Mononuclear cell (primary cell): ENCODE measurements around the gene CASD1. TPM values are rescaled to one million over a fixed set of nuclear protein-coding genes. Genes with fewer than 3 reads are reported as not detected.

Source experiments
- H3K27me3 ChIP-seq: 2 replicates; pipeline ENCODE4 v1.6.0; 2011; ENCODE audit warnings: low read length, control low read depth; ENCODE audit not compliant: insufficient read depth
- H3K4me1 ChIP-seq: 2 replicates; pipeline ENCODE4 v1.5.1; 2011; ENCODE audit warnings: mild to moderate bottlenecking, low read length, control low read depth; ENCODE audit not compliant: insufficient read depth
- H3K4me3 ChIP-seq: 2 replicates; pipeline ENCODE4 v1.5.1; 2011; ENCODE audit warnings: mild to moderate bottlenecking, low read length, moderate library complexity
- H3K9me3 ChIP-seq: 2 replicates; pipeline ENCODE4 v1.5.1; 2011; ENCODE audit warnings: low read depth, mild to moderate bottlenecking, control low read depth, low read length
- total RNA-seq: library from RNA; depleted of rRNA; stranded (reverse); fragments of >200 nt; gene quantifications from one replicate; pipeline ENCODE4 v1.2.3, GENCODE V29; 2012

The CASD1 gene
- total RNA-seq, 1 donor, result 22.9 TPM

DNA sequence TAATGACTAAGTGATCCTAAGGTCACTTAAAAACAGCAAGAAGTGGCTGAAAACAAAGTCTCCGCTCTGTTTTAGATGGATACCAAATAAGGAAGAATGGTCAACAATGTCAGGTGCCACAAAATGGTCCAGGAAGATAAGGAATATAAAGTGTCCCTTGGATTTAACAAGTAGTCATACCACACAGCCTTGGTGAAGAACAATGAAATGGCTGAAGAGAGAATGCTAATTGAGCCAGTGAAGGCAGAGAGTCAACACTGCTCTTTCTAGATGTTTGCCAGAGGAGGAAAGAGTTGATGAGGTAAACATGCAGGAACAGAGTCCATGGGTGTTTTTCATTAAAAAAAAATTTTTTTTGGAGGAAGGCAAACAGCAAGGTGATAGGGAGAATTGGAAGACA is 2.1 kb upstream of the CASD1 start:
- Histone ChIP-seq H3K4me1 (peaks cover 20% of the 10 kb centered on the region), H3K27me3 (no peaks in the 10 kb centered on the region), H3K4me3 (no peak overlapping the region), H3K9me3 (no peaks in the 10 kb centered on the region)

- peaks cover 20% of the 10 kb centered on the region for H3K4me1 ChIP-seq
- H3K4me3 ChIP-seq, result no peak overlapping the region
- no peaks in the 10 kb centered on the region for H3K9me3 ChIP-seq
- H3K27me3 ChIP-seq, result no peaks in the 10 kb centered on the region
These were observed 1.6 kb upstream of the CASD1 start for GRCh38 chr7:94507962-94508361.

DNA sequence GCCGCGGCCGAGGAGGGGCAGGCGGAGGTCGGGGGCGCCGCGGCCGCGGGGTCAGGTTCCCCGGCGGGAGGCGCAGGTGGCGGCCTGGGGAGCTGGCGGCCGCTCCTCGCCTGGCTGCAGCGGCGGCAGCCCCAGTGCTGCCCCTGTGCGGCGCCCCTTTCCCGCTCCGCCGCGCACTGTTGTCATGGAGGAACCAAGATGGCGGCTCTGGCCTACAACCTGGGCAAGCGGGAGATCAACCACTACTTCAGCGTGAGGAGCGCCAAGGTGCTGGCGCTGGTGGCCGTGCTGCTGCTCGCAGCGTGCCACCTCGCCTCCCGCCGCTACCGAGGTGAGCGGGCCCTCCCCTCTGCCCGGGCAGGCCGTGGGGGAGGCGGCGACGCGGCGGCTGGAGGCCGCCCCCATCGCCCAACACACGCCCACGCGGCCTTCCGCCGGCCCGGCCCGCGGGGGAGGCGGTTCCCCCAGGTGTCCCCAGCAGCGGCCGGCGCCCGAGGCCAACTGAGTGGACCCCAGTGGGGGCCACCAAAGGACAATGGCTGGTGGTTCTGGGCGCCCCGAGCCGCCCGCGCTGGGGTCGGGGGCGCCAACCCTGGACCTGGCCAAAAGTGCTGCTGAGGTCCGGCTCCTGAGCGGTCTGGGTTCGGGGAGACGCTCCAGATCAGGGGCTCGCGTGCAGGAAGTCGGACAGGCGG is 425 bp downstream of the CASD1 start:
- Histone ChIP-seq H3K4me3 (peak overlapping the region; percentile 74), H3K27me3 (no peaks in the 10 kb centered on the region), H3K4me1 (peaks cover 20% of the 10 kb centered on the region), H3K9me3 (no peaks in the 10 kb centered on the region)

DNA sequence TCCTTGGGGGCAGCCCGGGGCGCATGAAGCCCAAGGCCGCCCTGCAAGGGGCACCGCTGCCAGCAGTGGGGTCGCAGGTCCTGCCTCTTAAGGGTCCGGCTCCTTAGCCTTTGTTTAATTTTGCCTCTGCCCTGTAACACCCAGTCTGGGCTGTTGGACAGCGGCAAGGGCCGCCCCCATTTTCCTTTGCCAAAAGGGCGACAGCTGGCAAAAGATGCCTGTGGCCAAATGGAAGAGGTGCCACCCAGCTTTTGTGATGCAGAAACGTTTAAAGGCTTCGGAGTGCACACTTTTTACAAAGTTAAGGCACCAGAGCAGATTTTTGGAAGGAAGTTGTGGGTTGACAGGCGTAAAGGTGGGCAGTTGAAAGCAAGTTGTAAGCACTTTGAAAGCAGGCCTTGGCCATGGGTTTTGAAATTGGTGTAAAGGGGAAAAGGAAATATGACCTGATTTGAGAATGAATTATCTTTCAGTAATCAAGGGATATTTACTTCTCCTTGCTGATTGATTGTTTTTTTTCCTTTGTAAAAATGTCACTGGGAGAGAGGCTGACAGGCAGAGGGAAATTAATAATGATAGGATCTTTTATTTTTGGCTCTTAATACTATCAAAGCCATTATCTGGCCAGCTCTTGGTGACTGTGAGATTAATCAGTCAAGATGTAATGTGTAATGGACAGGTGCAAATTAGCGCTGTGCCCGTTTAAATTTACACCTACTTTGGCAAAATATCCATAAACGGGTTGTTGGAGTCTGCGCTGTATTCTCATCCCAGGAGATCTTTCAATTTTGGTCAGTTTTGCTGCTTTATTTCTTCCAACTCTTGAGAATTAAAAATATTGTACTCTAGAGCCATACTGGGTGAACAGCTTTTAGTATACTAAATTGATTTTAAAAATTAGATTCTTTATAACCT is 1.2 kb downstream of the CASD1 start:
- Histone ChIP-seq H3K9me3 (no peaks in the 10 kb centered on the region), H3K4me3 (peak overlapping the region; percentile 74), H3K4me1 (peaks cover 20% of the 10 kb centered on the region), H3K27me3 (no peaks in the 10 kb centered on the region)

GRCh38 chr7:94511718-94512117 is 2.1 kb downstream of the CASD1 start:
- H3K27me3 ChIP-seq, result no peaks in the 10 kb centered on the region
- no peak overlapping the region for H3K4me3 ChIP-seq
- no peaks in the 10 kb centered on the region for H3K9me3 ChIP-seq
- peaks cover 20% of the 10 kb centered on the region for H3K4me1 ChIP-seq

- no peak overlapping the region for H3K4me3 ChIP-seq
- no peaks in the 10 kb centered on the region for H3K9me3 ChIP-seq
- H3K4me1 ChIP-seq, result peaks cover 20% of the 10 kb centered on the region
- H3K27me3 ChIP-seq, result no peaks in the 10 kb centered on the region
These were observed 3.3 kb downstream of the CASD1 start for GRCh38 chr7:94512735-94513564.

DNA sequence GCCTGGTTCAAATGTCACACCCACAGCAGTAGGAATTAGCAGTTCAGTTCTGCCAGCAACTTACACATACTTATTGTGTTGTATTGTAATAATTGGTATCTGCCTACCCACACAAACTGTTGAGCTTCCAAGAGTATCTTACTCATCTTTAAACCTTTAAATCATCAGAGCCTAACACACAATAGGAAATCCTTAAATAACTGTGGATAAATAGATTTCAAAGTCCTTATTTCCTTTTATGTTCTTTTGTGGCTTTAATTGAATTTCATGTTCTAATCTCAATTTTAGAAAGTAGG is 3.9 kb downstream of the CASD1 start:
- Histone ChIP-seq H3K9me3 (no peaks in the 10 kb centered on the region), H3K27me3 (no peaks in the 10 kb centered on the region), H3K4me3 (no peak overlapping the region), H3K4me1 (peaks cover 20% of the 10 kb centered on the region)

GRCh38 chr7:94514140-94514889 is 4.7 kb downstream of the CASD1 start:
- Histone ChIP-seq H3K27me3 (no peaks in the 10 kb centered on the region), H3K9me3 (no peaks in the 10 kb centered on the region), H3K4me1 (peaks cover 14% of the 10 kb centered on the region), H3K4me3 (no peak overlapping the region)

DNA sequence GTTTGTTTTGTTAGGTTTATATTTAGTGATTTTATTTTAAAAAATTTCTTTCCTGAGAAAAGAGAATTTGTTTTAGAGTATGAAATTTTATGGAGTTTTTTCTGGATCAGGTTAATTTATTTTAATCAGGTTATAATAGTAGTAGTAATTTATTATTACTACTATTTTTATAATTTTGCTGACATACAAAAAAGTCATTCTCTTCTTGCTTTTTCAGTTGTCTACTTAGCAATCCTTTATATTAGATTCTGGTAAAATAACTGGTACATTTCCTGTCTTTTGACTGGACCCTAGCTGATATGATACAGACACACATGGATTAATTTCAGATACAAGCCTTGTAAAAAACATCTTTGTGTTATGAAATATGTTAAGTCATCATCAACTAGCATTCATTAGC is 5.3 kb downstream of the CASD1 start:
- Histone ChIP-seq H3K4me3 (no peak overlapping the region), H3K9me3 (no peaks in the 10 kb centered on the region), H3K27me3 (no peaks in the 10 kb centered on the region), H3K4me1 (peaks cover 13% of the 10 kb centered on the region)

DNA sequence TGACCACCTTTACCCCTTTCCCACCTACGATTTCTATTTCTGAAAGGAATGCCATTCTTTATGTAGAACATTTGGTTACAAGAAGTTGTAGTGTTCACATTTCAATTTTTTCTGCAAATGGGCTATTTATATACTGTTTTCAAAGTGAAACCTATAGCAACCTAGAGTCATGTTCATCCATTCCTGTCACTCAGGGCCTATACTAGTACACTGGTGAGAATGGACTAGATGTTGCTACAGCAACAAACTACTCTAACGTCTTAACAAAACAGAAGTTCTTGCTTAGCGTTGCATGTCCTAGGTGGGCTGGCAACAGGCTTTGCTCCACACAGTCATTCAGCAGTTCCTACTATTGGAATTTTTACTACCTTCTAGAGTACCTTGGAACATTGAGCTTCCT is 16.3 kb downstream of the CASD1 start:
- Histone ChIP-seq H3K4me3 (no peak overlapping the region), H3K27me3 (no peaks in the 10 kb centered on the region), H3K9me3 (no peaks in the 10 kb centered on the region), H3K4me1 (no peaks in the 10 kb centered on the region)

- Histone ChIP-seq H3K9me3 (no peaks in the 10 kb centered on the region), H3K4me1 (no peaks in the 10 kb centered on the region), H3K27me3 (no peaks in the 10 kb centered on the region), H3K4me3 (no peak overlapping the region)
These were observed 19.9 kb downstream of the CASD1 start for GRCh38 chr7:94529516-94529915.

- H3K9me3 ChIP-seq, result no peaks in the 10 kb centered on the region
- H3K27me3 ChIP-seq, result no peaks in the 10 kb centered on the region
- no peaks in the 10 kb centered on the region for H3K4me1 ChIP-seq
- no peak overlapping the region for H3K4me3 ChIP-seq
These were observed 20.5 kb downstream of the CASD1 start for GRCh38 chr7:94530109-94530508.

DNA sequence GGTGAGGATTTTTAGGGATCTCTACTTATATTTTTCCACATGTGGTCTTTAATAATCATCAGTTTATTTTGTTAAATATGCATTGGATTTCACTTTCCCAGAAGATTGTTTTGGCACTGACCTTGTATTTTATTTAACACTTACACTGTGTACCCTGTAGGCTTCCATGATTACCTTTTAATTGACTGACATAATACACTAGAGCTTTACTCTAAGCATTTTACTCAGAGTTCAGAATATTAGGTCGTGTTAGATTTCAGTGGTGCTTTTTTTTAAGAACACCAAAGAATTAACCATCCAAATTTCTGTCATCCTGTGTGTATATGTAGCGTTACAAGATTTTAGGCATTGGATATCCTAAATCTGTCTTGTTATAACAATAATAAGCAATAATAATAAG is 23.1 kb downstream of the CASD1 start:
- no peaks in the 10 kb centered on the region for H3K4me1 ChIP-seq
- no peak overlapping the region for H3K4me3 ChIP-seq
- H3K9me3 ChIP-seq, result no peaks in the 10 kb centered on the region
- H3K27me3 ChIP-seq, result no peaks in the 10 kb centered on the region

DNA sequence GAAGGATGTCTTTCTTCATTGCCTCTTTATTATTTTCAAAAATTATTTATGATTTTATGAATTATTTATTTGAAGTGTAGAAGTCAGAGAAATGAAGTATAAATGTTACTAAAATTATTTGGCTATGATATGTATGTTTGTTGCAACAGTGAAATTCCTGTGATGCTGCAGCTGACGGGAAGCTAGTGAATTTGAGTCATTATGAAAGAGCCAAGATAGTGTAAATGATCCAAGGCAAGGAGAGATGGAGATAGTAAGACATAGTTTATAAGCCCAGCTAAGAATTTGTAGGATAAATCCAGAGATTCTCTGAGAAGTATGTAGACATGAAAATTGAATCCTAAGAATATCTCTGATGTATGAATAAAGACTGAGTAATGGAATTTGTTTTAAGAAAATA is 30.8 kb downstream of the CASD1 start:
- Histone ChIP-seq H3K4me1 (no peaks in the 10 kb centered on the region), H3K4me3 (no peak overlapping the region), H3K9me3 (no peaks in the 10 kb centered on the region), H3K27me3 (no peaks in the 10 kb centered on the region)

- Histone ChIP-seq H3K4me1 (no peaks in the 10 kb centered on the region), H3K9me3 (no peaks in the 10 kb centered on the region), H3K27me3 (no peaks in the 10 kb centered on the region), H3K4me3 (no peak overlapping the region)
These were observed 37.5 kb downstream of the CASD1 start for GRCh38 chr7:94547126-94547525.
